ENCODE results near the gene DLG2. TPM values are rescaled to one million over a fixed set of nuclear protein-coding genes. Genes with fewer than 3 reads are reported as not detected.

Gene DLG2
- total and polyA plus RNA-seq, 3 experiments from 2014 or later = 0.81 to 1.5 (median 1.3) TPM

DNA sequence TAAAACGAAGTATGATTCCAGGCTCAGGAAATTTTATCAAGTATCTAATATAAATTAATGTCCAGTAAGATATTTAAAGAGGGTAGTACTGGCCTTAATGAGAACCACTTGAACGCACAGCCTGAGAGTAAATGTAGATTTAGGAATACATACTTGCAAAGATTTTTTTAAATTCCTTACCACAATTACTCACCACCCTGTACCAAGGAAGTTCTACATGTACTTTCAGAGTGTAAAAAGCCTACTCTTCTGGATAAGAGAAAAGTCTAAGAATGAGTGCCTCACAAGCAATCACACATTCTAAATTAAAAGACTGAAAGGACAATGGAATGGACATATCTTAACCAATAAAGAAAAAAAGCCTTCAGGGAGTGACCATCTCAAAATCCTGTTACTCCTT is 697.4 kb downstream of the DLG2 start:
- Histone ChIP-seq H3K36me3 (ENCODE audit: insufficient read depth, low read length) (no peaks in the 10 kb centered on the region), H3K9me3 (ENCODE audit: low read length) (no peaks in the 10 kb centered on the region), H3K27me3 (ENCODE audit: insufficient read depth, low read length, poor library complexity, severe bottlenecking) (no peaks in the 10 kb centered on the region), H3K4me1 (ENCODE audit: insufficient read depth, low read length) (no peaks in the 10 kb centered on the region), H3K4me3 (ENCODE audit: low read length) (no peak overlapping the region), H3K27ac (ENCODE audit: low read depth, low read length) (no peak overlapping the region)
- DNase-seq = no peak
- no peaks in the 10 kb centered on the region for H3K36me3 Mint-ChIP-seq
- CTCF ChIA-PET = no interaction called here
- peaks cover 19 to 52% (median 28%) of the 10 kb centered on the region in 5 donors for H3K9me3 Mint-ChIP-seq
- H3K27me3 Mint-ChIP-seq = no peaks in the 10 kb centered on the region
- H3K27ac Mint-ChIP-seq = no peak overlapping the region
- POLR2A ChIA-PET = no interaction called here
- no peak overlapping the region for H3K4me3 Mint-ChIP-seq
- no peaks in the 10 kb centered on the region for H3K4me1 Mint-ChIP-seq

DNA sequence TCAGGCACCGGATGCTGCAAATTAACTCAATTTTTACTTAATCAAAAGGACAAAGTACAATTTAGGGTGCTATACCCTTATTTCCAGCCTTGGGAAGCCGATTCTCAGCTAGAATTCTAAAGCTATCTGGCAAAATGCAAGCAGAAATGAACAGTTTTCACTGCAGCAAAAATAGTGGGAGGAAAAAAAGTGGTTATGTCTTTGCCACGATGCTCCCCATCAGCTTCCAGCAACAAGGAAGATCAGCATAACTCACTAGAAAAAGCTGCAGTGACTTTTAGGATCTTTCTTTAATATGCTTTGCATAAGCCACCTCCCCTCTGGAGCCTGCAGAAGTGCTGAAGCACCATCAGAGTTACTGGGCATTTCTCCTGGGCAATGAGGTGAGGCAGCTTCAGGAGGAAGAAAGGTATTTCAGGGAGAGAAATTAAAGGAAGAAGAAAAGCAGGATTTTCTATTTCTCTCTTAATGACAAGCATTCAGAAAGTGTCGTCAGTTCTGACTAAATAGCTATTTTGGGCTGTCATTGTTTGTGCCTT is 702.9 kb downstream of the DLG2 start:
- Histone ChIP-seq H3K9me3 (ENCODE audit: low read length) (no peaks in the 10 kb centered on the region), H3K4me1 (ENCODE audit: insufficient read depth, low read length) (no peaks in the 10 kb centered on the region), H3K4me3 (ENCODE audit: low read length) (no peak overlapping the region), H3K27me3 (ENCODE audit: insufficient read depth, low read length, poor library complexity, severe bottlenecking) (no peaks in the 10 kb centered on the region), H3K27ac (ENCODE audit: low read depth, low read length) (no peak overlapping the region), H3K36me3 (ENCODE audit: insufficient read depth, low read length) (no peaks in the 10 kb centered on the region)
- Mint-ChIP-seq H3K9me3 (peaks cover 12 to 30% (median 21%) of the 10 kb centered on the region in 5 donors), H3K27me3 (no peaks in the 10 kb centered on the region), H3K4me3 (no peak overlapping the region), H3K4me1 (no peaks in the 10 kb centered on the region), H3K27ac (no peak overlapping the region), H3K36me3 (no peaks in the 10 kb centered on the region)
- POLR2A ChIA-PET = no interaction called here
- DNase-seq = no peak
- CTCF ChIA-PET = interaction anchor here (1.2 kb wide), 1 partner anchor 8 kb away, joined by 3 read pairs; no protein-coding TSS in a partner anchor

DNA sequence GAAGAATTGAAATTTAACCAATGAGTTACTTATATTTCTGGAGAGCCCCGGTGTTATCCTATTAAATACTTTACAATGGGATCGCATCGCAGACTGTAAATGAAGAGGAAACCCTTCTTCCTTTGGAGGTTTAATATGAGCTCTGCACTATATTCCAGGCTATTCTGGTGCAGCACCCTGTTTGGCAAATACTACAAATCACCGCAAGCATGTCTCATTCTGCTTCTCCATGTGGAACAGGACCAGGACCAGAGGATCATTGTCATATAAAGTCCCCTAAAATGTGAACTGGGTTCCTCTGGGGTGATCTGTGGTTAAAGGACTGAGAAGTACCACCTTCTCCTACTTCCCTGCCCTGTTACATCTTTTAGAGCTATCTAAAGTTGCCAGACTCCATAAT is 703.7 kb downstream of the DLG2 start:
- H3K4me3 Mint-ChIP-seq = no peak overlapping the region
- H3K4me1 Mint-ChIP-seq = no peaks in the 10 kb centered on the region
- Histone ChIP-seq H3K36me3 (ENCODE audit: insufficient read depth, low read length) (no peaks in the 10 kb centered on the region), H3K4me1 (ENCODE audit: insufficient read depth, low read length) (no peaks in the 10 kb centered on the region), H3K27me3 (ENCODE audit: insufficient read depth, low read length, poor library complexity, severe bottlenecking) (no peaks in the 10 kb centered on the region), H3K4me3 (ENCODE audit: low read length) (no peak overlapping the region), H3K27ac (ENCODE audit: low read depth, low read length) (no peak overlapping the region), H3K9me3 (ENCODE audit: low read length) (no peaks in the 10 kb centered on the region)
- peaks cover 11 to 30% (median 23%) of the 10 kb centered on the region in 5 donors for H3K9me3 Mint-ChIP-seq
- ChIA-PET CTCF (interaction anchor here (1.1 to 1.2 kb wide), 2 partner anchors 9 to 25 kb away, joined by 3 read pairs; no protein-coding TSS in a partner anchor), POLR2A (no interaction called here)
- H3K27ac Mint-ChIP-seq = no peak overlapping the region
- H3K36me3 Mint-ChIP-seq = no peaks in the 10 kb centered on the region
- H3K27me3 Mint-ChIP-seq = no peaks in the 10 kb centered on the region
- DNase-seq = no peak

DNA sequence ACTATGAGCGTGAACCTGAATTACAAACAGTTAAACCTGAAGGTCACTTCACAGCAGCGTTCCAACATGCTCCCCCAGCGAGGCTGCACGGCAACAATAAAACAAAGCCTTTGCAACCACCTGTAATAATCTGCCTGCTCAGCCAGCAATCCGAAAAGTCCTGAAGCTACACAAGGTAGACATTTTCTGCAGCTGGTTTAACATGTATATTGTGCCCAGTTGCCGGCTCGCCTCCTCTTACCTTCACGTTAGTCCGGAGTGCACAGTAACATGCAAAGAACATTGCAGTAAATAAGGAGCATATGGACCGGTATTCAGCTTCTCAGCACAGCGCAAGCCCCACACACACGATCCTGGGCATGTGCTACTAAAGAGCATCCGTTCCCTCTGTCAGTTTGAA is 704.3 kb downstream of the DLG2 start:
- H3K4me3 Mint-ChIP-seq = no peak overlapping the region
- no peaks in the 10 kb centered on the region for H3K4me1 ChIP-seq (ENCODE audit: insufficient read depth, low read length)
- H3K9me3 ChIP-seq (ENCODE audit: low read length) = no peaks in the 10 kb centered on the region
- DNase-seq = no peak
- ChIA-PET POLR2A (no interaction called here), CTCF (interaction anchor here (1.1 kb wide), 1 partner anchor 24 kb away, joined by 3 read pairs; no protein-coding TSS in a partner anchor)
- no peaks in the 10 kb centered on the region for H3K27me3 ChIP-seq (ENCODE audit: insufficient read depth, low read length, poor library complexity, severe bottlenecking)
- no peaks in the 10 kb centered on the region for H3K36me3 Mint-ChIP-seq
- peaks cover 14 to 33% (median 22%) of the 10 kb centered on the region in 5 donors for H3K9me3 Mint-ChIP-seq
- no peaks in the 10 kb centered on the region for H3K4me1 Mint-ChIP-seq
- no peaks in the 10 kb centered on the region for H3K27me3 Mint-ChIP-seq
- no peaks in the 10 kb centered on the region for H3K36me3 ChIP-seq (ENCODE audit: insufficient read depth, low read length)
- no peak overlapping the region for H3K27ac ChIP-seq (ENCODE audit: low read depth, low read length)
- H3K4me3 ChIP-seq (ENCODE audit: low read length) = no peak overlapping the region
- H3K27ac Mint-ChIP-seq = no peak overlapping the region

DNA sequence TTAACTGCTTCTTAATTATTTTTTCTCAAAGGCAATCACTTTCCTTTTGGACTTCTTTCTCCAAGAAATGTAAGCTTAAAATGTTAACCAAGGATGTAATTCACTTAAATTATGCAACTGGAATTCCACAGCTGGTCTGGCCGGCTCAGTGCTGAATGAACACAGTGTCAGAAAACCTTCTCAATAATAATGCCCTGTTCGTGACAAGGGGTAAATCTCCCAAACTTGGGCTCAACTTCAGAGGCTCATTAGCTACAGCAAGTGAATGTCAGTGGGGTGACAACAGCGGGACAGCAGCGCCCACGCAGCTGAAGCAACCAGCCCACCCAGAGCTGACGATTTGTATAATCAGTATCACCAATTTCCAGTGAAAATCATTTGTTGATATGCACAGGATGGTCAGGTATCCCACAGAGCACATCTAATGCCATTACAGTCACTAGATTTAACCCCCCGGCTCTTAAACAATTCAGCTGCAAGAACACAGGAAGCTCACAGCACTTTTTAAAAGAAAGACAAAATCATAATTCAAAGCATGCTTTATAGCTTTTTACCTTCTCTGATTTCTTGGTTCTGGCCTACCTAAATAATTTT is 704.8 kb downstream of the DLG2 start:
- DNase-seq = no peak
- Mint-ChIP-seq H3K27ac (no peak overlapping the region), H3K4me1 (no peaks in the 10 kb centered on the region), H3K9me3 (peaks cover 13 to 33% (median 22%) of the 10 kb centered on the region in 5 donors), H3K36me3 (no peaks in the 10 kb centered on the region), H3K27me3 (no peaks in the 10 kb centered on the region), H3K4me3 (no peak overlapping the region)
- CTCF ChIA-PET = interaction anchor here (1.1 kb wide), 1 partner anchor 24 kb away, joined by 3 read pairs; no protein-coding TSS in a partner anchor
- no peaks in the 10 kb centered on the region for H3K9me3 ChIP-seq (ENCODE audit: low read length)
- no peaks in the 10 kb centered on the region for H3K4me1 ChIP-seq (ENCODE audit: insufficient read depth, low read length)
- H3K27ac ChIP-seq (ENCODE audit: low read depth, low read length) = no peak overlapping the region
- no peaks in the 10 kb centered on the region for H3K27me3 ChIP-seq (ENCODE audit: insufficient read depth, low read length, poor library complexity, severe bottlenecking)
- no peak overlapping the region for H3K4me3 ChIP-seq (ENCODE audit: low read length)
- no peaks in the 10 kb centered on the region for H3K36me3 ChIP-seq (ENCODE audit: insufficient read depth, low read length)
- POLR2A ChIA-PET = no interaction called here

DNA sequence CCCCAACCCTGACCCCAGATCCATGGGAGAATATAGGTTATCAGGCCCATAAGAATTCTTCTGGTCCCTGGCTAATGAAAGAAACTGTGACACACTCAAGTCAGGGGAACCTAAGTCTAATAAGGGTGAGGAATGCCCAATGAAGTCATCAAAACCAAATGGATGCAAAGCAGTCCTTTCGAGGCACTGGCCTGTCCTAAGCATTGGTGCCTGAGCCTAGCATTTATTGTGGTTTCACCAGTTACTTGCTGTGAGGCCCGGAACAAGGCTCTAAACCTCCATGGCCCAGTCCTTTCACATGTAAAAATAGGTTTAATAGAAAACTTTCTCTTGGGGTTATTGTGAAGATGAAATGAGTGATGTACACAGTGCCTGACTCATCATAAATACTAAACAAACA is 712.6 kb downstream of the DLG2 start:
- CTCF ChIA-PET = no interaction called here
- peaks cover 0 to 6% (median 0%) of the 10 kb centered on the region in 3 donors for H3K36me3 Mint-ChIP-seq
- no peaks in the 10 kb centered on the region for H3K27me3 Mint-ChIP-seq
- Histone ChIP-seq H3K4me3 (ENCODE audit: low read length) (no peak overlapping the region), H3K9me3 (ENCODE audit: low read length) (no peaks in the 10 kb centered on the region), H3K36me3 (ENCODE audit: insufficient read depth, low read length) (no peaks in the 10 kb centered on the region), H3K4me1 (ENCODE audit: insufficient read depth, low read length) (no peaks in the 10 kb centered on the region), H3K27me3 (ENCODE audit: insufficient read depth, low read length, poor library complexity, severe bottlenecking) (no peaks in the 10 kb centered on the region), H3K27ac (ENCODE audit: low read depth, low read length) (no peak overlapping the region)
- H3K27ac Mint-ChIP-seq = no peak overlapping the region
- no peak overlapping the region for H3K4me3 Mint-ChIP-seq
- POLR2A ChIA-PET = no interaction called here
- DNase-seq = no peak
- H3K9me3 Mint-ChIP-seq = peaks cover 21 to 37% (median 25%) of the 10 kb centered on the region in 5 donors
- no peaks in the 10 kb centered on the region for H3K4me1 Mint-ChIP-seq

DNA sequence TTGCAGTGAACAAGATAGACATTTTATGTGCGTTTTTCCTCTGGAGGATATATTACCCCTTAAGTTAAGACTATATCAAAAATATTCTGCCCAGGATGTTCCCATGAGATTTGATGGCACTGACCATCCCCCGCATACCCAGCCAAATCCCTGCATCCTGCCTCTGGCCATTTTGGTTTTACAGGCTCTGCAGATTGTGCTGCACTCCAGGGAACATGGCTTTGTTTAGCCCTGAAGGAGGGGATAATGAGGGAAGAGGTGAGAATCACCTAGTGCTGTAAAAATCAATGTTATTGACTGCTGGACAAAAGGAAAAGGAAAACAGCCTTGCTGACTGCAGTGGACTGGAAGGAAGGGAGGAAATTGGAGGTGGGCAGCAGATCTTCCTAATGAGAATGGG is 717.4 kb downstream of the DLG2 start:
- no peak for DNase-seq
- no peaks in the 10 kb centered on the region for H3K9me3 ChIP-seq (ENCODE audit: low read length)
- H3K36me3 ChIP-seq (ENCODE audit: insufficient read depth, low read length) = no peaks in the 10 kb centered on the region
- no peak overlapping the region for H3K27ac ChIP-seq (ENCODE audit: low read depth, low read length)
- Mint-ChIP-seq H3K4me1 (no peaks in the 10 kb centered on the region), H3K27me3 (no peaks in the 10 kb centered on the region), H3K27ac (no peak overlapping the region), H3K9me3 (peaks cover 12 to 39% (median 14%) of the 10 kb centered on the region in 5 donors), H3K36me3 (no peaks in the 10 kb centered on the region), H3K4me3 (no peak overlapping the region)
- CTCF ChIA-PET = no interaction called here
- H3K27me3 ChIP-seq (ENCODE audit: insufficient read depth, low read length, poor library complexity, severe bottlenecking) = no peaks in the 10 kb centered on the region
- POLR2A ChIA-PET = no interaction called here
- no peak overlapping the region for H3K4me3 ChIP-seq (ENCODE audit: low read length)
- H3K4me1 ChIP-seq (ENCODE audit: insufficient read depth, low read length) = no peaks in the 10 kb centered on the region

DNA sequence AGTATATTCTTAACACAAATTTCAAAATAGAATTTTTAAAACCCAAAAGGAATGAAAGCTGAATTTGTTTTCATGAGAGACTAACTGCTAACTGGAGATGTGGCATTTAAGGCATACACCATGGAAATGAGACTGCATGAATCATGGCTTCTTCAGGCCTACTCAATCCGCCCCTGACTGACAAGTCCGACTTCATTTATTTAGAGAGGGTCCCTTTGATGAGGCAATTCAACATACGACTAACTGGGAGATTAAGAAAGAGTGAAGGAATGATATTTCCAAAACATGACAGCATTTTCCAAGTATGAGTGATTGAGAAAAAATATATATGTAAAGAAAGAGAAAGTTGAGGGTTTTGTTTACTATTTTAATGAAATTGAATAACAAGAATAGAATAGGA is 720.1 kb downstream of the DLG2 start:
- DNase-seq = no peak
- ChIA-PET POLR2A (no interaction called here), CTCF (no interaction called here)
- no peaks in the 10 kb centered on the region for H3K4me1 ChIP-seq (ENCODE audit: insufficient read depth, low read length)
- H3K27me3 ChIP-seq (ENCODE audit: insufficient read depth, low read length, poor library complexity, severe bottlenecking) = no peaks in the 10 kb centered on the region
- H3K4me3 ChIP-seq (ENCODE audit: low read length) = no peak overlapping the region
- no peak overlapping the region for H3K4me3 Mint-ChIP-seq
- no peaks in the 10 kb centered on the region for H3K36me3 ChIP-seq (ENCODE audit: insufficient read depth, low read length)
- H3K27me3 Mint-ChIP-seq = no peaks in the 10 kb centered on the region
- H3K27ac Mint-ChIP-seq = no peak overlapping the region
- H3K9me3 Mint-ChIP-seq = peaks cover 8 to 39% (median 10%) of the 10 kb centered on the region in 5 donors
- no peak overlapping the region for H3K27ac ChIP-seq (ENCODE audit: low read depth, low read length)
- no peaks in the 10 kb centered on the region for H3K4me1 Mint-ChIP-seq
- H3K36me3 Mint-ChIP-seq = no peaks in the 10 kb centered on the region
- no peaks in the 10 kb centered on the region for H3K9me3 ChIP-seq (ENCODE audit: low read length)
